Measurements from ENCODE around the gene HELT.
"Not testable (repeated sequence)": the region's sequence is repeated elsewhere in the genome, so short reads cannot be mapped to it uniquely, and the experiment has no call there.

DNA sequence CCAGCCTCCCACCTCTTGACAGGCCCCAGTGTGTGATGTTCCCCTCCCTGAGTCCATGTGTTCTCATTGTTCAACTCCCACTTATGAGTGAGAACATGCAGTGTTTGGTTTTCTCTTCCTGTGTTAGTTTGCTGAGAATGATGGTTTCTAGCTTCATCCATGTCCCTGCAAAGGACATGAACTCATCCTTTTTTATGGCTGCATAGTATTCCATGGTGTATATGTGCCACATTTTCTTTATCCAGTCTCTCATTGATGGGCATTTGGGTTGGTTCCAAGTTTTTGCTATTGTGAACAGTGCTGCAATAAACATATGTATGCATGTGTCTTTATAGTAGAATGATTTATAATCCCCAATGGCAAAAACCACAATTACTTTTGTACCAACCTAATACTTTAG lies 20.6 kb upstream of the HELT start:
- TF ChIP-seq CTCF, EP300 (IDR thresholded peaks at IDR 0.05): not testable (repeated sequence)

All from ovary (tissue), 3 donors.